Panc1 (cell line): Measurements from ENCODE around the gene CLECL1. TPM values are rescaled to one million over a fixed set of nuclear protein-coding genes. Genes with fewer than 3 reads are reported as not detected.

Experiments used
- ATAC-seq: fragments of 200-7000 bp; cut with Tn5 transposase; 2 replicates; pipeline ENCODE4 v1.9.1; 2020; ENCODE audit warnings: mild to moderate bottlenecking, moderate library complexity
- BruUV-seq: library from RNA; stranded (reverse); fragments of 400-500 nt; replicated peaks from 2 replicates; lab custom pipeline; 2021; lab: Mats Ljungman, UMichigan
- CTCF ChIA-PET: fragments of 300-600 bp; sonication (Branson Sonifier 250); formaldehyde crosslinking; loops from one replicate; lab custom pipeline; 2022; ENCODE audit warnings: antibody characterized with exemption; lab: Charles Lee
- POLR2A ChIA-PET: fragments of 300-600 bp; sonication (Branson Sonifier 250); formaldehyde crosslinking; loops from one replicate; lab custom pipeline; 2022; ENCODE audit warnings: antibody characterized with exemption; lab: Charles Lee
- DNase-seq: peaks from one replicate; pipeline ENCODE4 v3.0.0-alpha.2; 2010; ENCODE audit warnings: low read depth, low spot score
- H3K27ac ChIP-seq: 2 replicates; pipeline ENCODE4 v1.5.1; 2011; ENCODE audit warnings: mild to moderate bottlenecking, low read length, inconsistent platforms
- H3K27me3 ChIP-seq: fragments of 200-500 bp; sonication (Bioruptor generic); 2 replicates; pipeline ENCODE4 v1.6.0; 2014; ENCODE audit warnings: low read length, inconsistent platforms; ENCODE audit not compliant: control insufficient read depth, insufficient read depth
- H3K36me3 ChIP-seq: fragments of 200-500 bp; sonication (Bioruptor generic); 2 replicates; pipeline ENCODE4 v1.5.1; 2014; ENCODE audit warnings: inconsistent platforms, mild to moderate bottlenecking, low read length, moderate library complexity; ENCODE audit not compliant: control insufficient read depth, insufficient read depth
- H3K4me1 ChIP-seq: 2 replicates; pipeline ENCODE4 v1.5.1; 2011; ENCODE audit warnings: inconsistent platforms, mild to moderate bottlenecking, low read length, moderate library complexity; ENCODE audit not compliant: control insufficient read depth, insufficient read depth
- H3K4me3 ChIP-seq, 2 experiments: 2 replicates each; pipeline ENCODE4 v1.5.1; 2011 to 2012; ENCODE audit warnings: low read depth in 2 of 2, low read length in 2 of 2, mild to moderate bottlenecking in 2 of 2, inconsistent platforms in 1 of 2, moderate library complexity in 1 of 2
- H3K9me3 ChIP-seq: fragments of 200-500 bp; sonication (Bioruptor generic); 2 replicates; pipeline ENCODE4 v1.5.1; 2014; ENCODE audit warnings: low read depth, mild to moderate bottlenecking, inconsistent platforms, low read length, moderate library complexity; ENCODE audit not compliant: control insufficient read depth, insufficient read depth
- POLR2AphosphoS5 ChIP-seq: IDR thresholded peaks from 2 replicates; pipeline ENCODE4 v1.6.1; 2012; ENCODE audit warnings: mild to moderate bottlenecking, low read depth, low read length, moderate library complexity
- REST ChIP-seq, 2 experiments: IDR thresholded peaks; 2 replicates each; pipeline ENCODE4 v1.6.1; 2011 to 2012; ENCODE audit warnings: low read depth in 2 of 2, control low read depth in 1 of 2, low read length in 1 of 2, mild to moderate bottlenecking in 1 of 2, moderate library complexity in 1 of 2; ENCODE audit not compliant: insufficient read depth in 1 of 2
- SIN3A ChIP-seq: IDR thresholded peaks from 2 replicates; pipeline ENCODE4 v1.6.1; 2012; ENCODE audit warnings: low read depth, mild to moderate bottlenecking, low read length, moderate library complexity, borderline replicate concordance; ENCODE audit not compliant: insufficient read depth
- TCF7L2 ChIP-seq: IDR thresholded peaks from 2 replicates; pipeline ENCODE4 v1.6.1; 2011; ENCODE audit warnings: mild to moderate bottlenecking, low read depth, low read length, inconsistent platforms
- in situ Hi-C: cut with HindIII; loops from 2 replicates; pipeline ENCODE4 v1.10.0; 2016; ENCODE audit warnings: low sequenced_read_pairs, low pct_unique_long_range_greater_than_20kb
- intact Hi-C: fragments of 100-400 bp; cut with micrococcal nuclease; formaldehyde crosslinking; loops from one replicate; pipeline ENCODE4 v1.10.0; 2022; ENCODE audit not compliant: unreplicated experiment
- total RNA-seq: library from RNA; stranded (reverse); gene quantifications from one replicate; pipeline ENCODE4 v1.2.1, GENCODE V29; 2021; ENCODE audit not compliant: unreplicated experiment
- TF ChIP-seq, protein P1 (sequence below): fragments of 450-650 bp; IDR thresholded peaks from 2 replicates; pipeline ENCODE4 v1.5.1; 2017; ENCODE audit warnings: mild to moderate bottlenecking

Gene CLECL1
- total RNA-seq, 1 experiment from 2014 or later = not detected

GRCh38 chr12:9763025-9763424 is 30.1 kb upstream of the CLECL1 start:
- ChIA-PET POLR2A (no interaction called here), CTCF (no interaction called here)
- H3K9me3 ChIP-seq = no peaks in the 10 kb centered on the region
- intact Hi-C loops = no loop called here
- H3K4me3 ChIP-seq = no peak overlapping the region
- no peaks in the 10 kb centered on the region for H3K27me3 ChIP-seq
- H3K27ac ChIP-seq = no peak overlapping the region
- H3K4me1 ChIP-seq = no peaks in the 10 kb centered on the region; the same call in 1 of the 2 replicates
- ATAC-seq = no peak
- DNase-seq = no peak
- in situ Hi-C loops = no loop called here
- no TSS peak for BruUV-seq
- TF ChIP-seq REST (IDR thresholded peaks at IDR 0.05; ENCODE audit: insufficient read depth in 1 of 2, low read depth in 2 of 2, low read length in 1 of 2) = no peak
- no peak for TF ChIP-seq TCF7L2
- no peak for TF ChIP-seq SIN3A
- no peak for TF ChIP-seq POLR2AphosphoS5
- TF ChIP-seq, protein P1, sequence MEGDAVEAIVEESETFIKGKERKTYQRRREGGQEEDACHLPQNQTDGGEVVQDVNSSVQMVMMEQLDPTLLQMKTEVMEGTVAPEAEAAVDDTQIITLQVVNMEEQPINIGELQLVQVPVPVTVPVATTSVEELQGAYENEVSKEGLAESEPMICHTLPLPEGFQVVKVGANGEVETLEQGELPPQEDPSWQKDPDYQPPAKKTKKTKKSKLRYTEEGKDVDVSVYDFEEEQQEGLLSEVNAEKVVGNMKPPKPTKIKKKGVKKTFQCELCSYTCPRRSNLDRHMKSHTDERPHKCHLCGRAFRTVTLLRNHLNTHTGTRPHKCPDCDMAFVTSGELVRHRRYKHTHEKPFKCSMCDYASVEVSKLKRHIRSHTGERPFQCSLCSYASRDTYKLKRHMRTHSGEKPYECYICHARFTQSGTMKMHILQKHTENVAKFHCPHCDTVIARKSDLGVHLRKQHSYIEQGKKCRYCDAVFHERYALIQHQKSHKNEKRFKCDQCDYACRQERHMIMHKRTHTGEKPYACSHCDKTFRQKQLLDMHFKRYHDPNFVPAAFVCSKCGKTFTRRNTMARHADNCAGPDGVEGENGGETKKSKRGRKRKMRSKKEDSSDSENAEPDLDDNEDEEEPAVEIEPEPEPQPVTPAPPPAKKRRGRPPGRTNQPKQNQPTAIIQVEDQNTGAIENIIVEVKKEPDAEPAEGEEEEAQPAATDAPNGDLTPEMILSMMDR = no peak
- H3K36me3 ChIP-seq = no peaks in the 10 kb centered on the region

DNA sequence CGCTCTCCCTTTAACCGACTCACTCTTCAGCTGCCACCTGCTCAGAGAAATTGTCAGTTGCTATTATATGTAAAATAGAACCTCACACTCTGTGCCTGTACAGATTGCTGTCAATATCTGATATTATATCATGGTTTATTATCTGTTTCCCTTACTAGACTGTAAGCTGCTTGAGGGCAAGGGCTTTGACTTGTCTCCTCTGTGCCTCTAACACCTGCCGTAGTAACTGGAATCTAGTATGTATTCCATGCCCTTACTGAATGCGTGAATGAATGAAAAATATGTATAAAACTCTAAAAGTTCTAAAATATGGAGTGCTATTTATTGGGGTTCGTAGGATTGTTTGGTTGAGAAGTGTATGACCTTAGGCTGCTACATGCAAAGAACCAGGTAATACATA is 29.5 kb upstream of the CLECL1 start:
- no peaks in the 10 kb centered on the region for H3K9me3 ChIP-seq
- intact Hi-C loops = no loop called here
- no peak overlapping the region for H3K27ac ChIP-seq
- H3K27me3 ChIP-seq = no peaks in the 10 kb centered on the region
- CTCF ChIA-PET = interaction anchor here (1.0 kb wide), 1 partner anchor 12 kb away, joined by 3 read pairs; no protein-coding TSS in a partner anchor
- ATAC-seq (no peak), DNase-seq (no peak)
- TF ChIP-seq REST (IDR thresholded peaks at IDR 0.05; ENCODE audit: insufficient read depth in 1 of 2, low read depth in 2 of 2, low read length in 1 of 2) (no peak), POLR2AphosphoS5 (no peak), TCF7L2 (no peak), SIN3A (no peak)
- TF ChIP-seq, protein P1 = no peak
- no TSS peak for BruUV-seq
- in situ Hi-C loops = no loop called here
- no peaks in the 10 kb centered on the region for H3K36me3 ChIP-seq
- no peaks in the 10 kb centered on the region; the same call in 1 of the 2 replicates for H3K4me1 ChIP-seq
- POLR2A ChIA-PET = no interaction called here
- no peak overlapping the region for H3K4me3 ChIP-seq
